Measurements from ENCODE around the gene DYNLL2.
"Not testable (repeated sequence)": the region's sequence is repeated elsewhere in the genome, so short reads cannot be mapped to it uniquely, and the experiment has no call there.

Gene DYNLL2

GRCh38 chr17:58082870-58083490 lies at the start of gene DYNLL2:
TSS of gene DYNLL2 (plus strand) at chr17:58083419. CDS start at chr17:58087091, 3,672 bp downstream.
- DNase-seq (ENCODE audit: low spot score): peak; percentile 95

- DNase-seq (ENCODE audit: low spot score): no peak
Measured at GRCh38 chr17:58039975-58040374, 43.2 kb upstream of the DYNLL2 start.

GRCh38 chr17:58040386-58040785 lies 42.8 kb upstream of the DYNLL2 start:
- no peak for DNase-seq (ENCODE audit: low spot score)

GRCh38 chr17:58041161-58041560 lies 42.1 kb upstream of the DYNLL2 start:
- DNase-seq (ENCODE audit: low spot score): no peak

GRCh38 chr17:58043221-58044181 lies 39.7 kb upstream of the DYNLL2 start:
- DNase-seq (ENCODE audit: low spot score): no peak

GRCh38 chr17:58044256-58044655 lies 39.0 kb upstream of the DYNLL2 start:
- DNase-seq (ENCODE audit: low spot score): not testable (repeated sequence)

GRCh38 chr17:58046239-58047094 lies 36.8 kb upstream of the DYNLL2 start:
- no peak for DNase-seq (ENCODE audit: low spot score)

GRCh38 chr17:58047376-58048150 lies 35.7 kb upstream of the DYNLL2 start:
- DNase-seq (ENCODE audit: low spot score): no peak

- DNase-seq (ENCODE audit: low spot score): no peak
Measured at GRCh38 chr17:58049533-58049932, 33.7 kb upstream of the DYNLL2 start.

GRCh38 chr17:58050966-58051365 lies 32.3 kb upstream of the DYNLL2 start:
- no peak for DNase-seq (ENCODE audit: low spot score)

GRCh38 chr17:58051468-58051867 lies 31.8 kb upstream of the DYNLL2 start:
- DNase-seq (ENCODE audit: low spot score): no peak

- DNase-seq (ENCODE audit: low spot score): no peak
Measured at GRCh38 chr17:58052407-58052806, 30.8 kb upstream of the DYNLL2 start.

- no peak for DNase-seq (ENCODE audit: low spot score)
Measured at GRCh38 chr17:58052945-58053715, 30.1 kb upstream of the DYNLL2 start.

- no peak for DNase-seq (ENCODE audit: low spot score)
Measured at GRCh38 chr17:58054641-58055040, 28.6 kb upstream of the DYNLL2 start.

- no peak for DNase-seq (ENCODE audit: low spot score)
Measured at GRCh38 chr17:58056476-58056875, 26.7 kb upstream of the DYNLL2 start.

GRCh38 chr17:58059141-58059540 lies 24.1 kb upstream of the DYNLL2 start:
- DNase-seq (ENCODE audit: low spot score): no peak

GRCh38 chr17:58060596-58061191 lies 22.5 kb upstream of the DYNLL2 start:
- DNase-seq (ENCODE audit: low spot score): no peak

GRCh38 chr17:58061672-58062071 lies 21.5 kb upstream of the DYNLL2 start:
- DNase-seq (ENCODE audit: low spot score): no peak

GRCh38 chr17:58065238-58065637 lies 18.0 kb upstream of the DYNLL2 start:
- no peak for DNase-seq (ENCODE audit: low spot score)

- no peak for DNase-seq (ENCODE audit: low spot score)
Measured at GRCh38 chr17:58066401-58066800, 16.8 kb upstream of the DYNLL2 start.
